Activated T-cell treated with anti-CD3 and anti-CD28 coated beads for 1 hour (primary cell): ENCODE results near the gene PPP4R1.

Experiments used
- DNase-seq: peaks from one replicate; pipeline ENCODE4 v3.0.0-alpha.2; 2020; ENCODE audit warnings: low read depth

PPP4R1 gene

GRCh38 chr18:9594823-9595596, 19.3 kb downstream of the PPP4R1 start:
- no peak for DNase-seq

- DNase-seq, result no peak
These were observed 26.4 kb downstream of the PPP4R1 start for GRCh38 chr18:9587924-9588323.

- no peak for DNase-seq
These were observed 27.5 kb downstream of the PPP4R1 start for GRCh38 chr18:9586814-9587213.

- DNase-seq, result no peak
These were observed 32.7 kb downstream of the PPP4R1 start for GRCh38 chr18:9581667-9582066.

- DNase-seq, result no peak
These were observed 36.1 kb downstream of the PPP4R1 start for GRCh38 chr18:9578306-9578705.

- DNase-seq, result no peak
These were observed 37.0 kb downstream of the PPP4R1 start for GRCh38 chr18:9577361-9577760.

GRCh38 chr18:9575558-9575957, 38.8 kb downstream of the PPP4R1 start:
- no peak for DNase-seq

GRCh38 chr18:9574473-9575115, 39.8 kb downstream of the PPP4R1 start:
- DNase-seq, result no peak

- no peak for DNase-seq
These were observed 42.8 kb downstream of the PPP4R1 start for GRCh38 chr18:9571546-9571945.

- DNase-seq, result no peak
These were observed 44.1 kb downstream of the PPP4R1 start for GRCh38 chr18:9570255-9570654.

- DNase-seq, result no peak
These were observed 45.2 kb downstream of the PPP4R1 start for GRCh38 chr18:9569178-9569577.

GRCh38 chr18:9568186-9568585, 46.2 kb downstream of the PPP4R1 start:
- DNase-seq, result no peak

GRCh38 chr18:9565407-9565806, 49.0 kb downstream of the PPP4R1 start:
- no peak for DNase-seq

GRCh38 chr18:9563331-9563730, 51.0 kb downstream of the PPP4R1 start:
- no peak for DNase-seq

GRCh38 chr18:9562584-9562983, 51.8 kb downstream of the PPP4R1 start:
- no peak for DNase-seq

GRCh38 chr18:9561759-9562158, 52.6 kb downstream of the PPP4R1 start:
- no peak for DNase-seq

- no peak for DNase-seq
These were observed 55.1 kb downstream of the PPP4R1 start for GRCh38 chr18:9559253-9559652.

GRCh38 chr18:9558387-9559064, 55.8 kb downstream of the PPP4R1 start:
- no peak for DNase-seq

- no peak for DNase-seq
These were observed 57.0 kb downstream of the PPP4R1 start for GRCh38 chr18:9557250-9557943.

GRCh38 chr18:9552616-9553015, 61.7 kb downstream of the PPP4R1 start:
- DNase-seq, result no peak

GRCh38 chr18:9552191-9552590, 62.2 kb downstream of the PPP4R1 start:
- DNase-seq, result no peak

GRCh38 chr18:9550429-9550828, 63.9 kb downstream of the PPP4R1 start:
- no peak for DNase-seq

- DNase-seq, result no peak
These were observed 65.0 kb downstream of the PPP4R1 start for GRCh38 chr18:9549405-9549804.
